Measurements from ENCODE around the gene RPS15. TPM values are rescaled to one million over a fixed set of nuclear protein-coding genes. Genes with fewer than 3 reads are reported as not detected.
A peak's percentile ranks its signal among the peaks of the same experiment; 100 is the strongest.
"Not testable (repeated sequence)": the region's sequence is repeated elsewhere in the genome, so short reads cannot be mapped to it uniquely, and the experiment has no call there.

RPS15 gene
- total RNA-seq, 6 experiments from 2014 or later, result 1,047 to 1,358 (median 1,277) TPM

GRCh38 chr19:1437609-1438008 lies 587 bp upstream of the RPS15 start:
- Mint-ChIP-seq H3K4me3 (peak overlapping the region; percentile 96), H3K27ac (peak overlapping the region; percentile 99), H3K9me3 (no peaks in the 10 kb centered on the region), H3K4me1 (ENCODE audit: low read depth) (peaks cover 20% of the 10 kb centered on the region), H3K27me3 (ENCODE audit: insufficient read depth) (peaks cover 18% of the 10 kb centered on the region), H3K36me3 (ENCODE audit: low read depth) (peaks cover 28% of the 10 kb centered on the region)
- TF ChIP-seq CTCF (IDR thresholded peaks at IDR 0.05), result no peak
- no peak for DNase-seq

- no peak for DNase-seq
- Mint-ChIP-seq H3K36me3 (ENCODE audit: low read depth) (peaks cover 30% of the 10 kb centered on the region), H3K4me3 (peak overlapping the region; percentile 96), H3K4me1 (ENCODE audit: low read depth) (peaks cover 23% of the 10 kb centered on the region), H3K27ac (peak overlapping the region; percentile 99), H3K9me3 (no peaks in the 10 kb centered on the region), H3K27me3 (ENCODE audit: insufficient read depth) (peaks cover 18% of the 10 kb centered on the region)
- no peak for TF ChIP-seq CTCF (IDR thresholded peaks at IDR 0.05)
These were observed 748 bp downstream of the RPS15 start for GRCh38 chr19:1438933-1439354.

GRCh38 chr19:1439525-1440417 lies 1.6 kb downstream of the RPS15 start:
- H3K4me1 Mint-ChIP-seq (ENCODE audit: low read depth), result peaks cover 23% of the 10 kb centered on the region
- peaks cover 21% of the 10 kb centered on the region for H3K27me3 Mint-ChIP-seq (ENCODE audit: insufficient read depth)
- peak overlapping the region; percentile 96 for H3K4me3 Mint-ChIP-seq
- peaks cover 30% of the 10 kb centered on the region for H3K36me3 Mint-ChIP-seq (ENCODE audit: low read depth)
- H3K9me3 Mint-ChIP-seq, result not testable (repeated sequence)
- H3K27ac Mint-ChIP-seq, result peak overlapping the region; percentile 99
- peak; percentile 48 for DNase-seq

GRCh38 chr19:1440418-1440801 lies 2.2 kb downstream of the RPS15 start:
- H3K4me1 Mint-ChIP-seq (ENCODE audit: low read depth), result peaks cover 23% of the 10 kb centered on the region
- no peak for TF ChIP-seq CTCF (IDR thresholded peaks at IDR 0.05)
- DNase-seq, result no peak
- H3K9me3 Mint-ChIP-seq, result no peaks in the 10 kb centered on the region
- H3K27me3 Mint-ChIP-seq (ENCODE audit: insufficient read depth), result peaks cover 21% of the 10 kb centered on the region
- H3K36me3 Mint-ChIP-seq (ENCODE audit: low read depth), result peaks cover 30% of the 10 kb centered on the region
- peak overlapping the region; percentile 96 for H3K4me3 Mint-ChIP-seq
- H3K27ac Mint-ChIP-seq, result peak overlapping the region; percentile 40; the same call in 1 of the 2 replicates

- no peaks in the 10 kb centered on the region for H3K9me3 Mint-ChIP-seq
These were observed 2.8 kb downstream of the RPS15 start for GRCh38 chr19:1441022-1441426.

More at GRCh38 chr19:1441022-1441426, 2.8 kb downstream of the RPS15 start:
- Mint-ChIP-seq H3K4me1 (ENCODE audit: low read depth) (peaks cover 23% of the 10 kb centered on the region), H3K27me3 (ENCODE audit: insufficient read depth) (peaks cover 21% of the 10 kb centered on the region), H3K36me3 (ENCODE audit: low read depth) (peaks cover 30% of the 10 kb centered on the region), H3K4me3 (peak overlapping the region; percentile 96; the same call in 1 of the 2 replicates), H3K27ac (peak overlapping the region; percentile 13; the same call in 1 of the 2 replicates)
- no peak for TF ChIP-seq CTCF (IDR thresholded peaks at IDR 0.05)
- DNase-seq, result no peak
